ENCODE results near the gene BMP2K.
"Not testable (repeated sequence)": the region's sequence is repeated elsewhere in the genome, so short reads cannot be mapped to it uniquely, and the experiment has no call there.

Gene BMP2K

DNA sequence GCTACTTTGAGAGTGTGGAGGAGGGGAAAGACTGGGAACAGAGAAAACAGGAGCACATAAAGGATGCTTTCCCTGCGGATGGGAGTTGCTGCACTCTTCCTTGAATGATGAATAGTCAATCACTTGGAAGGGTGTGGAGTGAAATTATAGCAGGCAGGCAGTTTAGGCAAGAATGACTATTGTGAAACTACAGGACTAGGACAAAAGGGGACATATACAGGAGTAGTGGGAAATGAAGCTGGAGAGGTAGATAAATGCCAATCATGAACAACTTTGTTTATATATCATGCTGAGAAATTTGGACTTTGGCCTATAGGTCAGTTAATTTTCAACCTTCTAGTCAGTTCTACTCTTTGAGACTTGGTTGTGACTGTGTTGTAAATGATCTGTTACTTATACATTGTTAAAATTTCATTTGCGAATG is 86.2 kb downstream of the BMP2K start:
- Histone ChIP-seq H3K4me1 (peaks cover 0 to 4% (median 0%) of the 10 kb centered on the region in 4 donors), H3K9me3 (no peaks in the 10 kb centered on the region), H3K4me3 (no peak overlapping the region), H3K27me3 (no peaks in the 10 kb centered on the region), H3K36me3 (peaks cover 0 to 8% (median 8%) of the 10 kb centered on the region in 3 donors), H3K27ac (no peak overlapping the region)
- TF ChIP-seq, protein P1, sequence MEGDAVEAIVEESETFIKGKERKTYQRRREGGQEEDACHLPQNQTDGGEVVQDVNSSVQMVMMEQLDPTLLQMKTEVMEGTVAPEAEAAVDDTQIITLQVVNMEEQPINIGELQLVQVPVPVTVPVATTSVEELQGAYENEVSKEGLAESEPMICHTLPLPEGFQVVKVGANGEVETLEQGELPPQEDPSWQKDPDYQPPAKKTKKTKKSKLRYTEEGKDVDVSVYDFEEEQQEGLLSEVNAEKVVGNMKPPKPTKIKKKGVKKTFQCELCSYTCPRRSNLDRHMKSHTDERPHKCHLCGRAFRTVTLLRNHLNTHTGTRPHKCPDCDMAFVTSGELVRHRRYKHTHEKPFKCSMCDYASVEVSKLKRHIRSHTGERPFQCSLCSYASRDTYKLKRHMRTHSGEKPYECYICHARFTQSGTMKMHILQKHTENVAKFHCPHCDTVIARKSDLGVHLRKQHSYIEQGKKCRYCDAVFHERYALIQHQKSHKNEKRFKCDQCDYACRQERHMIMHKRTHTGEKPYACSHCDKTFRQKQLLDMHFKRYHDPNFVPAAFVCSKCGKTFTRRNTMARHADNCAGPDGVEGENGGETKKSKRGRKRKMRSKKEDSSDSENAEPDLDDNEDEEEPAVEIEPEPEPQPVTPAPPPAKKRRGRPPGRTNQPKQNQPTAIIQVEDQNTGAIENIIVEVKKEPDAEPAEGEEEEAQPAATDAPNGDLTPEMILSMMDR (IDR thresholded peaks at IDR 0.05) = no peak
- no peak for DNase-seq
- intact Hi-C loops (cut with DNase I; ENCODE audit: low total_unique reads) = loop anchor here (2.0 kb wide), 1 partner anchor 250 kb away; no protein-coding TSS in a partner anchor

DNA sequence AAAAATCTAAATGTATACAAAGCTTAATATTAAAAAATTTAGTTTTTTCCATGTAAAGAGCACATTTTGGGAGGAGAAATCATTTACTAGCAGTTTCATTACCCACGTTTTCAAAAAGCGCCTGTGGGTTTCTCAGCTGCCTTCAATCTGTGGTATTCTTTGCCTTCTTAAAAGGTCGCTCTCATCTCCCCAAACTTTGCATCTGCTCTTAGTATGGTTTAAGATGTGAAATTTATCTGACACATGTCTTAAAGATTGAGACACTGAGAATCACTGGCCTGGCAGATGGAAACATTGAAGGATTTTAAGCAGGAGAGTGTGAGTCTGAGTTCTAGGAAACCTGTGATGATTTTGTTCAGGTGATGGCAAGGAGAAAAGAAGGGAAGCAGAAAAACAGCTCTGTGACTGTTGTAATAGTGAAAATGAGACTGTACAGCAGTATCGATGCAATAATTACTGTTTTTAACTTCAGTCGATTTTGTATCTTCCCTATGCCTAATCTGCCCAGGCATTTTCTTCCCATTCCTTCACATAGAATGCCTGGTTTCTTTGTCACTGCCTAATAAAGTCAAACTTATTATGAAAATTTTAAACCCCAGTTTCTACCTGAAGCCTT is 87.2 kb downstream of the BMP2K start:
- no peak overlapping the region for H3K27ac ChIP-seq
- no peaks in the 10 kb centered on the region for H3K4me1 ChIP-seq
- peaks cover 0 to 19% (median 9%) of the 10 kb centered on the region in 3 donors for H3K36me3 ChIP-seq
- H3K4me3 ChIP-seq = no peak overlapping the region
- H3K27me3 ChIP-seq = no peaks in the 10 kb centered on the region
- TF ChIP-seq, protein P1 (IDR thresholded peaks at IDR 0.05) = no peak
- DNase-seq = no peak
- H3K9me3 ChIP-seq = no peaks in the 10 kb centered on the region
- intact Hi-C loops (cut with DNase I; ENCODE audit: low total_unique reads) = loop anchor here (2.0 kb wide), 1 partner anchor 251 kb away; no protein-coding TSS in a partner anchor

DNA sequence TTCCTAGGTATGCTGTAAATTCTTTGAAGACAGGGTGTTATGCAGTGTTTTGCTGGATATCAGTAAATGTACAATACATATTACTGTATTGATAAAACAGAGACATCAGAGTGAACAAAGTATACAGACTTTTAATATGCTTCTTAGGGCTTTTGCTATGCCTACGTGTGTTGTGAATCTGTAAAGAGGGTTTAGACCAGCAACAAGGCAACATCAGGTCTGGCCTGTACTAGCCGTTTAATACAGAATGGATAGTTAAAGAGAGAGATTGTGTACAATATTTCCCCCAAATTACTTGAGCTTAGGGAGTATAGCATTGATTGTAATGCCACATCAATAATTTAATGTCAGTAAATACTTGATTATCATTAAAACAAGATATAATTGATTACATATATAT is 87.8 kb downstream of the BMP2K start:
- Histone ChIP-seq H3K4me3 (no peak overlapping the region), H3K27me3 (no peaks in the 10 kb centered on the region), H3K27ac (no peak overlapping the region), H3K4me1 (no peaks in the 10 kb centered on the region), H3K36me3 (peaks cover 0 to 22% (median 9%) of the 10 kb centered on the region in 3 donors), H3K9me3 (no peaks in the 10 kb centered on the region)
- TF ChIP-seq, protein P1 (IDR thresholded peaks at IDR 0.05) = no peak
- intact Hi-C loops (cut with DNase I; ENCODE audit: low total_unique reads) = loop anchor here (2.0 kb wide), 1 partner anchor 251 kb away; no protein-coding TSS in a partner anchor
- DNase-seq = no peak

DNA sequence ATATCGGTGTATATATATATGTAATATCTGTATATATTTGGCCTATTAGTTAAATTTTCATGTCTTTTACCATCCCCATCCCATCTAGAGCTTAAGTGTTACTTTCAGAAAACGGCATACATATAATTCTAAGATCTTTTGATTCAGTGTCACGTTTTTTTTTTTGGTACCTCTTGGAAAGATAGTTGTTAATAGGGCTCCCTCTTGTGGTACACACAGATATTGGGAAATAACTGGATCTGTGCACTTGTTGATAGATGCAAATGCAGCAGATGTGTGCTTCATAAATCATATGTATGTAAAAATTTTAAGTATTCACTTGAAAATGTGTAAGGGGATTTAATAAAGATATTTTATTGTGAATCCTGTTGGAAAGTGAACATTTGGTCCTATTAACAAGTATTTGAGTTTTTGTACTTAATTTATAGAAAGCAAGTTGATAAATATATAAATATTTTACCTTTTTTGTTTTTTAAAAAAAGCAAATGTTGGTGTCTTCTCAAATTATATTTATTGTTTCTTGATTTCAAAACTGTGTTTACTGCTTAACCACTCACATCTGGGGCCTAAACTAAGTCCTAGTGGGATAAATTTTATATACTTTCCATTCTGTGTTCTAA is 88.4 kb downstream of the BMP2K start:
- no peak overlapping the region for H3K27ac ChIP-seq
- intact Hi-C loops (cut with DNase I; ENCODE audit: low total_unique reads) = no loop called here
- H3K27me3 ChIP-seq = no peaks in the 10 kb centered on the region
- H3K9me3 ChIP-seq = no peaks in the 10 kb centered on the region
- H3K36me3 ChIP-seq = peaks cover 0 to 22% (median 9%) of the 10 kb centered on the region in 3 donors
- H3K4me3 ChIP-seq = no peak overlapping the region
- TF ChIP-seq, protein P1 (IDR thresholded peaks at IDR 0.05) = peak; percentile 70 to 79
- no peaks in the 10 kb centered on the region for H3K4me1 ChIP-seq
- no peak for DNase-seq

DNA sequence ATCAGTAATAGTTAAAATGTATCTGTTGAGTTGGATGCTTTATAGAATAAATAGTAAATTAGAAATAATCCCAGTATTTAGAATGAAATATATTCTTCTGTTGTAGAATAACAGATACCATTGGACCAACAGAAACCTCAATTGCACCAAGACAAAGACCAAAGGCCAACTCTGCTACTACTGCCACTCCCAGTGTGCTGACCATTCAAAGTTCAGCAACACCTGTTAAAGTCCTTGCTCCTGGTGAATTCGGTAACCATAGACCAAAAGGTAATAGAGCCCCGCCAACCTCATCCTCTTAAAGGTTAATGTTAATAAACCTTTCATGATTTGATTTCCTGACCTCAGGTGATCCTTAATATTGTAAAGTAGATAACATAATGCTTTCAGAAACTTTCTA is 89.3 kb downstream of the BMP2K start:
- intact Hi-C loops (cut with DNase I; ENCODE audit: low total_unique reads) = no loop called here
- Histone ChIP-seq H3K4me1 (no peaks in the 10 kb centered on the region), H3K4me3 (no peak overlapping the region), H3K36me3 (peaks cover 0 to 25% (median 10%) of the 10 kb centered on the region in 3 donors), H3K27ac (no peak overlapping the region), H3K9me3 (no peaks in the 10 kb centered on the region), H3K27me3 (no peaks in the 10 kb centered on the region)
- TF ChIP-seq, protein P1 (IDR thresholded peaks at IDR 0.05) = no peak
- no peak for DNase-seq

DNA sequence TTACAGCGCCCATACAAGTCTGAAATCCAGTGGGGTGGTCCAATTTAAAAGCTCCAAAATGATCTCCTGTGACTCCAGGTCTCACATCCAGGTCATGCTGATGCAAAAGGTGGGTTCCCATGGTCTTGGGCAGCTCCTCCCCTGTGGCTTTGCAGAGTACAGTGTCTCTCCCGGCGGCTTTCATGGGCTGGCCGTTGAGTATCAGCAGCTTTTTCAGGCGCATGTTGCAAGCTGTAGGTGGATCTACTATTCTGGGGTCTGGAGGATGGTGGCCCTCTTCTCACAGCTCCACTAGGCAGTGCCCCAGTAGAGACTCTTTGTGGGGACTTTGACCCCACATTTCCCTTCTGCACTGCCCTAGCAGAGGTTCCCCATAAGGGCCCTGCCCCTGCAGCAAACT is 92.6 kb downstream of the BMP2K start:
- H3K4me3 ChIP-seq; H3K27me3 ChIP-seq; H3K4me1 ChIP-seq; intact Hi-C loops (cut with DNase I; ENCODE audit: low total_unique reads); H3K27ac ChIP-seq; DNase-seq; H3K9me3 ChIP-seq: not testable (repeated sequence)
- peaks cover 20 to 52% (median 41%) of the 10 kb centered on the region in 3 donors for H3K36me3 ChIP-seq

All from tibial artery (tissue), 4 donors.